B cell (primary cell): Measurements from ENCODE around the gene RCE1. TPM values are rescaled to one million over a fixed set of nuclear protein-coding genes. Genes with fewer than 3 reads are reported as not detected.

ENCODE experiments used
- ATAC-seq: fragments of 200-7000 bp; cut with Tn5 transposase; one replicate; pipeline ENCODE4 v1.10.0; 2021; ENCODE audit warnings: low read depth, mild to moderate bottlenecking, moderate number of reproducible peaks, moderate library complexity
- CTCF ChIA-PET: fragments of 350-600 bp; sonication (Branson Sonifier 250); formaldehyde crosslinking; loops from one replicate; lab custom pipeline; 2021; ENCODE audit warnings: antibody characterized with exemption, inconsistent platforms; lab: Charles Lee
- POLR2A ChIA-PET: fragments of 350-600 bp; sonication (Branson Sonifier 250); formaldehyde crosslinking; loops from one replicate; lab custom pipeline; 2021; ENCODE audit warnings: antibody characterized with exemption; lab: Charles Lee
- DNase-seq: peaks from one replicate; pipeline ENCODE4 v3.0.0; 2013
- H2AFZ ChIP-seq: 2 replicates; pipeline ENCODE4 v1.6.1; 2012; ENCODE audit warnings: mild to moderate bottlenecking, low read depth, low read length; ENCODE audit not compliant: insufficient read depth, poor library complexity, severe bottlenecking
- H3K27ac ChIP-seq, 2 donors: 1 replicate in 1 of 2; 2 replicates in 1 of 2; pipeline ENCODE4 v1.5.1; 2012 to 2013; ENCODE audit warnings: low read length in 2 of 2, mild to moderate bottlenecking in 2 of 2, moderate library complexity in 1 of 2
- H3K27me3 ChIP-seq, 4 experiments: fragments of 200-600 bp in 1 of 4; sonication (generic) in 1 of 4; replicated peaks in 1 of 4; 1 replicate in 2 of 4; 2 replicates in 2 of 4; pipeline versions ENCODE4 v1.6.1 to v1.7.0; 2013 to 2016; ENCODE audit warnings: low read length in 3 of 4, mild to moderate bottlenecking in 2 of 4, mixed read lengths in 1 of 4, moderate library complexity in 1 of 4; ENCODE audit not compliant: insufficient read depth in 4 of 4, control insufficient read depth in 3 of 4; ENCODE audit errors: control extremely low read depth in 1 of 4
- H3K36me3 ChIP-seq, 2 experiments: replicated peaks in 1 of 2; 1 replicate in 1 of 2; 2 replicates in 1 of 2; pipeline versions ENCODE4 v1.6.1 to v1.7.1; 2013; ENCODE audit warnings: low read length in 1 of 2; ENCODE audit not compliant: insufficient read depth in 2 of 2, control insufficient read depth in 1 of 2; ENCODE audit errors: control extremely low read depth in 1 of 2, extremely low read depth in 1 of 2
- H3K4me1 ChIP-seq, 2 donors: fragments of 200-600 bp in 1 of 2; sonication (generic) in 1 of 2; 1 replicate in 1 of 2; 2 replicates in 1 of 2; pipeline versions ENCODE4 v1.5.1 to v1.6.1; 2013 to 2017; ENCODE audit warnings: low read length in 2 of 2; ENCODE audit not compliant: control insufficient read depth in 2 of 2, insufficient read depth in 2 of 2
- H3K4me2 ChIP-seq: replicated peaks from 2 replicates; pipeline ENCODE3; 2012; ENCODE audit warnings: mild to moderate bottlenecking, low read depth, low read length; ENCODE audit not compliant: poor library complexity, severe bottlenecking
- H3K4me3 ChIP-seq, 5 experiments: fragments of 200-600 bp in 1 of 5; sonication (generic) in 1 of 5; 1 replicate in 3 of 5; 2 replicates in 2 of 5; pipeline versions ENCODE4 v1.5.1 to v1.7.0; 2011 to 2016; ENCODE audit warnings: low read length in 4 of 5, mild to moderate bottlenecking in 4 of 5, low read depth in 2 of 5, control low read depth in 1 of 5, moderate library complexity in 1 of 5; ENCODE audit not compliant: insufficient read depth in 1 of 5; ENCODE audit errors: control extremely low read depth in 1 of 5, extremely low read depth in 1 of 5
- H3K79me2 ChIP-seq: fragments of 200-600 bp; sonication (generic); one replicate; pipeline ENCODE4 v1.6.0; 2016; ENCODE audit warnings: low read length; ENCODE audit not compliant: control insufficient read depth, insufficient read depth
- H3K9ac ChIP-seq: fragments of 200-600 bp; sonication (generic); 2 replicates; pipeline ENCODE4 v1.6.1; 2017; ENCODE audit warnings: mild to moderate bottlenecking, low read length, moderate library complexity
- H3K9me3 ChIP-seq, 3 donors: one replicate each; pipeline versions ENCODE4 v1.6.1 to v1.7.1; 2013; ENCODE audit warnings: low read length in 2 of 3; ENCODE audit not compliant: control insufficient read depth in 2 of 3, insufficient read depth in 1 of 3; ENCODE audit errors: control extremely low read depth in 1 of 3
- H4K20me1 ChIP-seq: 2 replicates; pipeline ENCODE4 v1.6.0; 2012; ENCODE audit warnings: mild to moderate bottlenecking, low read length; ENCODE audit not compliant: insufficient read depth, control insufficient read depth, poor library complexity, severe bottlenecking
- H3K27ac Mint-ChIP-seq: one replicate; pipeline ENCODE4 v1.8.0; 2021; ENCODE audit warnings: mixed read lengths
- H3K27me3 Mint-ChIP-seq: one replicate; pipeline ENCODE4 v1.8.0; 2021; ENCODE audit warnings: mixed read lengths
- H3K4me1 Mint-ChIP-seq: one replicate; pipeline ENCODE4 v1.8.0; 2021; ENCODE audit warnings: mixed read lengths
- H3K4me3 Mint-ChIP-seq: one replicate; pipeline ENCODE4 v1.8.0; 2021; ENCODE audit warnings: mixed read lengths
- H3K9me3 Mint-ChIP-seq: one replicate; pipeline ENCODE4 v1.8.0; 2022; ENCODE audit warnings: mixed read lengths; ENCODE audit not compliant: insufficient read depth
- EZH2 ChIP-seq: IDR thresholded peaks from 2 replicates; pipeline ENCODE4 v1.6.1; 2012; ENCODE audit warnings: borderline replicate concordance, low read depth, mild to moderate bottlenecking, moderate library complexity, low read length; ENCODE audit not compliant: insufficient read depth, poor library complexity, severe bottlenecking
- WGBS: methylation state at CpG from one replicate; pipeline ENCODE4 v1.1.5; 2013; ENCODE audit warnings: missing lambda C conversion rate; ENCODE audit not compliant: insufficient coverage; 5-methylcytosine and 5-hydroxymethylcytosine counted together
- intact Hi-C: fragments of 100-400 bp; cut with micrococcal nuclease; formaldehyde crosslinking; loops from one replicate; pipeline ENCODE4 v1.10.0; 2022
- polyA plus RNA-seq: library from polyadenylated mRNA; depleted of rRNA; stranded (reverse); fragments of >200 nt; gene quantifications from 2 replicates; pipeline ENCODE4 v1.2.3, GENCODE V29; 2012
- total RNA-seq, 2 donors: library from RNA; stranded (reverse); fragments of 120-200 nt in 1 of 2; gene quantifications; 1 replicate in 1 of 2; 2 replicates in 1 of 2; pipeline versions ENCODE4 v1.2.3 to v1.2.4, GENCODE V29; 2013 to 2022
- TF ChIP-seq, protein P1 (sequence below): fragments of 200-600 bp; IDR thresholded peaks from one replicate; pipeline ENCODE4 v1.8.0; 2022; ENCODE audit warnings: antibody characterized with exemption, mild to moderate bottlenecking

RCE1 gene
- total and polyA plus RNA-seq, 2 donors (not counting 1 experiment from before 2014, with no cell fraction given): 31.6 to 59.7 TPM

DNA sequence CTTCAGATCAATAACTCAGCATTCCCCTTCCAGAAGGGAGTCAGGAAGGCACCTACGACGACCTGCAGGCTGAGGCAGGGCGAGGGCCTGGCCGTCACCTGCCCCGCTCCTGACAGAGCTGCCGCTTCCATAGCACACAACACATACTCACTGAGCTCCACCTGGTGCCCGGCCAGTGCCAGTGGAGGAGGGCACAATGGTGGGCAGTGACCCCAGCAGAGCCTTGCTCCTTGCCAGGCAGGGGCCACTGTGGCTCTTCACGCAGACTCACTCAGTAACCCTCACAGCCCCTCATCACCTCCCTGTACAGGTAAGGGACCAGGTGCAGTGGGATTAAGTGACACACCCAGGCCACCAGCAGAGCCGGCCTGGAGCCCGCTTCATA is 38.2 kb downstream of the RCE1 start:
- no peak overlapping the region for H3K4me3 ChIP-seq
- H3K9me3 ChIP-seq: no peaks in the 10 kb centered on the region
- DNase-seq (no peak), ATAC-seq (no peak)
- Mint-ChIP-seq H3K4me3 (no peak overlapping the region), H3K9me3 (no peaks in the 10 kb centered on the region), H3K27me3 (peaks cover 16% of the 10 kb centered on the region), H3K4me1 (no peaks in the 10 kb centered on the region), H3K27ac (no peak overlapping the region)
- no peak overlapping the region for H3K9ac ChIP-seq
- no peak overlapping the region for H3K27ac ChIP-seq
- no peak for TF ChIP-seq EZH2
- TF ChIP-seq, protein P1, sequence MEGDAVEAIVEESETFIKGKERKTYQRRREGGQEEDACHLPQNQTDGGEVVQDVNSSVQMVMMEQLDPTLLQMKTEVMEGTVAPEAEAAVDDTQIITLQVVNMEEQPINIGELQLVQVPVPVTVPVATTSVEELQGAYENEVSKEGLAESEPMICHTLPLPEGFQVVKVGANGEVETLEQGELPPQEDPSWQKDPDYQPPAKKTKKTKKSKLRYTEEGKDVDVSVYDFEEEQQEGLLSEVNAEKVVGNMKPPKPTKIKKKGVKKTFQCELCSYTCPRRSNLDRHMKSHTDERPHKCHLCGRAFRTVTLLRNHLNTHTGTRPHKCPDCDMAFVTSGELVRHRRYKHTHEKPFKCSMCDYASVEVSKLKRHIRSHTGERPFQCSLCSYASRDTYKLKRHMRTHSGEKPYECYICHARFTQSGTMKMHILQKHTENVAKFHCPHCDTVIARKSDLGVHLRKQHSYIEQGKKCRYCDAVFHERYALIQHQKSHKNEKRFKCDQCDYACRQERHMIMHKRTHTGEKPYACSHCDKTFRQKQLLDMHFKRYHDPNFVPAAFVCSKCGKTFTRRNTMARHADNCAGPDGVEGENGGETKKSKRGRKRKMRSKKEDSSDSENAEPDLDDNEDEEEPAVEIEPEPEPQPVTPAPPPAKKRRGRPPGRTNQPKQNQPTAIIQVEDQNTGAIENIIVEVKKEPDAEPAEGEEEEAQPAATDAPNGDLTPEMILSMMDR: no peak
- H3K4me2 ChIP-seq: no peak overlapping the region
- intact Hi-C loops: no loop called here
- WGBS: 91% methylated on average over 10 of the region's 10 CpGs
- H4K20me1 ChIP-seq: no peaks in the 10 kb centered on the region
- no peaks in the 10 kb centered on the region for H3K36me3 ChIP-seq
- no peak overlapping the region for H2AFZ ChIP-seq
- no peaks in the 10 kb centered on the region for H3K4me1 ChIP-seq
- peaks cover 0 to 5% (median 0%) of the 10 kb centered on the region in 4 experiments for H3K27me3 ChIP-seq
- H3K79me2 ChIP-seq: no peaks in the 10 kb centered on the region
- ChIA-PET CTCF (interaction anchor here (1.3 to 3.8 kb wide), 3 partner anchors 9 to 186 kb away, joined by 3 to 28 read pairs (median 6); no protein-coding TSS in a partner anchor), POLR2A (interaction anchor here (0.5 to 0.6 kb wide), 2 partner anchors 224 to 347 kb away, joined by 4 to 5 read pairs; no protein-coding TSS in a partner anchor)

DNA sequence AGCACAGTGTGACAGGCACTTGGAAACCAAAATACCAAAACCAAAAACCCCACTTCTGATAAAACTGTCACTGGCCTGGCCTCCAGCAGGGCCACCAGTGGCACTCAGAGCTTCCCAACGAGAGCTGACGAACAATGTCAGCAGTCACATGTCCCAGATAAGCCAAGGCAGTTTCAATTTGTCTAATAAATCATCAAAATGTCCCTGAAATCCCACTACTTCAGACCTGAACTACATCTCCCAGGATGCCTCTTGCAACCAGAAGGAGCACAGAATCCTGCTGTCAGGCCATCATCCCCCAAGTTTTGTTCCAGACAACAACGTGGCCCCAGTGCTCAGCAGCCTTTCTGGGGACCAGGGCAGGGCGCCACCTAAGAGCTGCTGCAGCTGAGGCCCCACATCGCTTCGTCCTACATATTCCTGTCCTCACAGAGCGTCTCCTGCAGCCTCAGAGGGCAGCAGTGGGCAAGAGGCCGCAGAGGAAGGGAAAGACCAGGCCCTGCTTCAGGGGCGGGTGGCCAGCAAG is 38.7 kb downstream of the RCE1 start:
- no peak overlapping the region for H3K27ac ChIP-seq
- no peak overlapping the region for H3K4me3 ChIP-seq
- no peak overlapping the region for H3K9ac ChIP-seq
- no peak overlapping the region for H3K4me3 Mint-ChIP-seq
- H3K4me1 ChIP-seq: no peaks in the 10 kb centered on the region
- intact Hi-C loops: no loop called here
- no peaks in the 10 kb centered on the region for H3K9me3 ChIP-seq
- H3K9me3 Mint-ChIP-seq: no peaks in the 10 kb centered on the region
- ATAC-seq (no peak), DNase-seq (no peak)
- no peak overlapping the region for H3K4me2 ChIP-seq
- no peaks in the 10 kb centered on the region for H4K20me1 ChIP-seq
- no peak for TF ChIP-seq EZH2
- TF ChIP-seq, protein P1: no peak
- H3K27me3 ChIP-seq: peaks cover 0 to 5% (median 0%) of the 10 kb centered on the region in 4 experiments
- 89% methylated on average over 7 of the region's 9 CpGs for WGBS
- peaks cover 13% of the 10 kb centered on the region for H3K27me3 Mint-ChIP-seq
- no peak overlapping the region for H2AFZ ChIP-seq
- no peaks in the 10 kb centered on the region for H3K4me1 Mint-ChIP-seq
- no peak overlapping the region for H3K27ac Mint-ChIP-seq
- no peaks in the 10 kb centered on the region for H3K79me2 ChIP-seq
- no peaks in the 10 kb centered on the region for H3K36me3 ChIP-seq
- ChIA-PET POLR2A (interaction anchor here (0.5 to 0.6 kb wide), 2 partner anchors 225 to 348 kb away, joined by 4 to 5 read pairs; no protein-coding TSS in a partner anchor), CTCF (interaction anchor here (1.3 to 3.8 kb wide), 4 partner anchors 9 to 187 kb away, joined by 3 to 28 read pairs (median 9); no protein-coding TSS in a partner anchor)
